ENCODE results near the gene PRH1. TPM values are rescaled to one million over a fixed set of nuclear protein-coding genes. Genes with fewer than 3 reads are reported as not detected.

Gene PRH1
- total and polyA plus RNA-seq, 8 donors: 10.6 to 17.2 (median 14.8) TPM

- Histone ChIP-seq H3K4me3 (no peak overlapping the region), H3K4me1 (no peaks in the 10 kb centered on the region), H3K9me3 (peaks cover 0 to 4% of the 10 kb centered on the region in 2 donors), H3K27me3 (no peaks in the 10 kb centered on the region), H3K27ac (no peak overlapping the region), H3K36me3 (no peaks in the 10 kb centered on the region)
- ATAC-seq (no peak), DNase-seq (no peak)
- TF ChIP-seq CTCF (IDR thresholded peaks at IDR 0.05): no peak
- intact Hi-C loops (cut with DNase I): no loop called here
Measured at GRCh38 chr12:10910380-10910779, 26.3 kb upstream of the PRH1 start.

GRCh38 chr12:10909462-10909861, 25.4 kb upstream of the PRH1 start, which contains the start of gene TAS2R13:
Gene TAS2R13, minus strand, starts transcription at chr12:10909562. Its CDS starts 264 bp downstream, at chr12:10909298.
- DNase-seq: no peak
- H3K36me3 ChIP-seq: no peaks in the 10 kb centered on the region
- intact Hi-C loops (cut with DNase I): no loop called here

GRCh38 chr12:10904686-10905085, 20.6 kb upstream of the PRH1 start:
- Histone ChIP-seq H3K4me1 (no peaks in the 10 kb centered on the region), H3K27me3 (no peaks in the 10 kb centered on the region), H3K27ac (no peak overlapping the region), H3K9me3 (peaks cover 6 to 41% of the 10 kb centered on the region in 2 donors), H3K36me3 (no peaks in the 10 kb centered on the region), H3K4me3 (no peak overlapping the region)
- no peak for ATAC-seq
- intact Hi-C loops (cut with DNase I): no loop called here
- TF ChIP-seq CTCF (IDR thresholded peaks at IDR 0.05): no peak
- DNase-seq: no peak

More at GRCh38 chr12:10909462-10909861, 25.4 kb upstream of the PRH1 start, which contains the start of gene TAS2R13:
- Histone ChIP-seq H3K27ac (no peak within 1 kb of the TSS), H3K4me1 (no peaks in the 10 kb centered on the region), H3K4me3 (no peak within 1 kb of the TSS), H3K9me3 (peaks cover 2 to 13% of the 10 kb centered on the region in 2 donors), H3K27me3 (no peaks in the 10 kb centered on the region)
- no peak for ATAC-seq
- TF ChIP-seq CTCF (IDR thresholded peaks at IDR 0.05): no peak

- ATAC-seq (peak; percentile 49), DNase-seq (no peak)
- intact Hi-C loops (cut with DNase I): no loop called here
- no peaks in the 10 kb centered on the region for H3K36me3 ChIP-seq
- TF ChIP-seq CTCF (IDR thresholded peaks at IDR 0.05): no peak
- peaks cover 6 to 41% of the 10 kb centered on the region in 2 donors for H3K9me3 ChIP-seq
- no peaks in the 10 kb centered on the region for H3K4me1 ChIP-seq
- no peak overlapping the region for H3K27ac ChIP-seq
- H3K27me3 ChIP-seq: no peaks in the 10 kb centered on the region
- no peak overlapping the region for H3K4me3 ChIP-seq
Measured at GRCh38 chr12:10901427-10901826, 17.4 kb upstream of the PRH1 start.

GRCh38 chr12:10900972-10901371, 16.9 kb upstream of the PRH1 start:
- Histone ChIP-seq H3K36me3 (no peaks in the 10 kb centered on the region), H3K27ac (no peak overlapping the region), H3K4me3 (no peak overlapping the region), H3K4me1 (no peaks in the 10 kb centered on the region), H3K27me3 (no peaks in the 10 kb centered on the region), H3K9me3 (peaks cover 6 to 41% of the 10 kb centered on the region in 2 donors)
- no peak for DNase-seq
- TF ChIP-seq CTCF (IDR thresholded peaks at IDR 0.05): no peak
- peak; percentile 66 for ATAC-seq
- intact Hi-C loops (cut with DNase I): no loop called here

Measured in left lung (tissue), 10 donors.